Mucosa of gallbladder (tissue), 1 donor: Measurements from ENCODE around the gene EPG5. TPM values are rescaled to one million over a fixed set of nuclear protein-coding genes. Genes with fewer than 3 reads are reported as not detected.
"Not testable (repeated sequence)": the region's sequence is repeated elsewhere in the genome, so short reads cannot be mapped to it uniquely, and the experiment has no call there.

ENCODE experiments used
- DNase-seq: peaks from one replicate; pipeline ENCODE4 v3.0.0-alpha.2; 2020; ENCODE audit warnings: low spot score
- total RNA-seq: library from RNA; stranded (reverse); gene quantifications from one replicate; pipeline ENCODE4 v1.2.1, GENCODE V29; 2021
- donor health status: DM: no; HTN: no; CAD: no.

Gene EPG5
- 25.7 TPM for total RNA-seq

- peak; percentile 97 for DNase-seq
These were observed at the start of gene EPG5 for GRCh38 chr18:45967007-45967706. Gene EPG5 (minus strand): TSS chr18:45967329. CDS start chr18:45967239, 90 bp downstream.

DNA sequence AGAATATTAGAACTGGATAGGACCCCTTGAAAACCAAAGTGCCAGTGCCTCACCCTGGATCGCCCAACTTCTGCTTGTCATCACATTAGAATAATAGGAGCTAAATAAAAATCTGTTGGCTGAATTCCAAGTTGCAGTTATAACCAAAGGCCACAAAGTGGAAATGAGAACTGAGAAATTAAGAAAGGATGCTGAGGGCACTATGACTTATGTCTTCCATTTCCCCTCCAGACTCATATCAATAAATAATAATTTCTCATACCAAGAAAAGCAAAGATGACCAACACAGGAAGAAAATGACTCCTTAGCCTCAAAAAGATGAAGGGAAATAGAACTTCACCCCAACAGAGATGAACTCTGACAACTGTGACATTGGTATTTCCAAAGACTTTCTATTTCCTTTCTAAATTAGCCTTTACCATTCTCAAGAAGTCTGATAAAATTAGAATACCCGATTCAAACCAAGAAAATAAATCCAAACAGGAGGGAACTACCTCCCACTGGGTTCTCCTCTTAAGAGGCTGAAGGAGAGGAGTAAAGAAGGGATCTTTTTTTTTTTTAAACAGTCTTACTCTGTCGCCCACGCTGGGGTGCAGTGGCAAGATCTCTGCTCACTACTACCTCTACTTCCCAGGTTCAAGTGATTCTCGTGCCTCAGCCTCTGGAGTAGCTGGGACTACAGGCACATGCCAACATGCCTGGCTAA lies 46.5 kb upstream of the EPG5 start:
- no peak for DNase-seq

DNA sequence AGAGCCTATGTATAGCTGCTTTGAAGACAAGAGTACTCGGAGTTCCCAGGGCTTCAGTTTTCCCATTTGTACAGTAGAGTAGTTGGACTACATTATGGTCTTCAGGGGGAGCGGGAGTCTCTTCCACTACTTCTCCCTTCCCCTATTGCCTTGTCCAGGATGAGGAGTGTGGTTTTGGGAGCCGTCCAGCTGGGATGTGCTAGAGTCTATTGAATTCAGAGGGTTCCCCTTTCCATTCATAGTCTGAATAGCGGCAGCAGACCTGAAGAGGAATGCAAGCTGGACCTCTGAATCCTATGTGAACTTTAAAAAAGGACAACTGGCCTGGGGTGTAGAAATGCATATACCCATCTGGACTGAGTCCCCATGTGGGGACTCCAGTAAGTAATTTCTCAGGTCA lies 43.5 kb upstream of the EPG5 start:
- no peak for DNase-seq

DNA sequence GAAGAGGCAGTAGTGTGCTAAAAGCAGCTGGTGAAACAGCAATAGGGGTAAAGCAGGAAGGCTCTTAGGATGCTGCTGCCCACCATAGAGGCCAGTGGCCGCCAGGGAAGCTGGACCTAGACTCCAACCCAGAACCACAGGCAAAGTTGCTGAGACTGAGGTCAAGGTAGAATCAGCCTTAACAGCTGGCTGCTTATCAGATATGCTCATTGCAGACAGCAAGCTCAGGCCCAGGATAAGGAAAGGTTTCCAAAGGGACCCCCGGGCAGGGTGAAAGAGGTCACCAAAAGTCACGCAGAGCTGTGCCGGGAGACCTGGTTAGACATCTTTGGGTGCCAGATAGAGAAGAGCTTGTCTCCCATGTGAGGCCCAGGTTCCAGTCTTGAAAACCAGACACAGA lies 42.9 kb upstream of the EPG5 start:
- DNase-seq, result no peak

DNA sequence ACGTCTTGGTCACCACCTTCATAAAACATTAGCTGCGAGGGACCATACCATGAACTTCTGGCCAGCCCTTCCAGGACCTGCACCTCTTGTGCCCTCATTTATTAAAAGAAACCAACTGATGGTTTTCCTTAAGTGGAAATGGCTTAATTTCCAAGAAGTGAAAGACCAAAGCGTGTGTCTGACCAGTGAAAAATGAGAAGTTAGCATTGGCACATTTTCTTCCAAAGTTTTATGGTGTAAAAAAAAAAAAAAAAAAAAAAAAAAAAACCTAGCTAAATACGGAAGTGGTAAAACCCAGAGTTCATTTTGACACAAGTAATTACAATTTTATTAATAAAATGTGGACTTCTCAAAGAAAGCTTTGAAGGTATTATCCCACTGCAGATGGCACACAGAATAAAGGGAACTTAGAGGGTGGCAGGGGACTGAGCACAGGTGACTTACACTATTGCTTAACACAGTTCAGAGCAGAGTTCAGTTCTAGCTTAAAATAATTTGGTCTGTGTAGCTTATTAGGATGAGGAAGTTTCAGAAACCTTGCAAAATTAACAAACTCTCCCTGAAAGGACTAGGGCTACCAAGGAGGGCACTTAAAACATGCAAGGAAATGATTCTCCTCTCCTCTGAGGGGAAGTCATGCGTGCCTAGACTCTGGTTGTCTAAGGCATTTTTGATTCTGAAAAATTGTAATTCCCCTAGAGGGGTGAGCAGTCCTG lies 42.2 kb upstream of the EPG5 start:
- DNase-seq, result no peak

DNA sequence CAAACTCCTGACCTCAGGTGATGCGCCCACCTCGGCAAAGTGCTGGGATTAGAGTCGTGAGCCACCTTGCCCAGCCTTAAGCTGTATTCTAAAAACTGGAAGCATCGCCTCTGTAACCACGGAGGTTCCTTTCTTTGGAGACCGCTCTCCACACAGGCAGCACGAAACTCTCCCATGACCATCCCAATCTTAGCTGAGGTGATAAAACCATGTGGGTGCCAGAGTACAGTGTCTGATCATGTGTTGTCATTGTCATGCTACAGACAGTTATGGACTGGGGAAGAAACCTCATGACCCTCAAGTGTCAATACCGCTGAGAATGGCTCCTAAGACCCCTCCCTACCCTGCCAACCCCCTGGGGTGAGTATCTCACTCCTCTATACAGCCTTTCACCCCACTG lies 41.4 kb upstream of the EPG5 start:
- DNase-seq, result no peak

DNA sequence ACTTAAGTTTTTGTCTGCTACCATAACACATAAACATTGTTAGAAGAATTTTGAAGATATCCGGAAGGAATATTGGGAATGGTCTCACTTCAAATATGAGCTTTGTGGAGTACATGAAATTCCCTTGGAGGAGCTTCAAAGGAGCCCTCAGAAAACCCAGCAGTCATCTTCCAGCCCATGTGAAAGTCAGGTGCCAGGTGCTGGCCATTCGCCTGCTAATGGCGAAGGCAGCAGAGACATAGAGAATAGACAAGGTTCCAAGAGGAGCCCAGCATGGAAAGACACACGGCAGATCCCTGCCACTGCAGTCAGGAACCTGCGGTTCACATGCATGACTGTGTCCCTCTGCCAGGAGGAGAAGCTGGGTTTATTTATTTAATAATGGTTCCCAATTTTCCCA lies 40.0 kb upstream of the EPG5 start:
- no peak for DNase-seq

GRCh38 chr18:46002934-46003333 lies 35.8 kb upstream of the EPG5 start:
- DNase-seq, result no peak

DNA sequence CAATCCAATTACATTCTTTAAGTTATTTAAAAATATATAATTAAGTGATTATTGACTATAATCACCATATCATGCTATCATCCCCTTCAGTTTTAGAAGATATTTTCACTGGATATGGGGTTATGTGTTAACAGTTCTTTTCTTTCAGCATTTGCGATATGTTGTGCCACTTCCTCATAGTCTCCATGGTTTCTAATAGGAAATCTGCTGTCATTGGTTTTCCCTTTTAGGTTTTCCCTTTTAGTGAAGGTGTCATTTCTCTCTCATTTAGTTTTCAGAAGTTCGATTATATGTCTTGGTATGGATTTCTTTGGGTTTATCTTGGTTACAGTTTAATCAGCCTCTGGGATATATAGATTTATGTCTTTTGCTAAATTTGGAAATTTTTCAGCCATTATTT lies 34.8 kb upstream of the EPG5 start:
- no peak for DNase-seq

- DNase-seq, result no peak
These were observed 33.9 kb upstream of the EPG5 start for GRCh38 chr18:46001074-46001473.

GRCh38 chr18:45999536-45999935 lies 32.4 kb upstream of the EPG5 start:
- no peak for DNase-seq

- no peak for DNase-seq
These were observed 31.1 kb upstream of the EPG5 start for GRCh38 chr18:45998244-45998643.

DNA sequence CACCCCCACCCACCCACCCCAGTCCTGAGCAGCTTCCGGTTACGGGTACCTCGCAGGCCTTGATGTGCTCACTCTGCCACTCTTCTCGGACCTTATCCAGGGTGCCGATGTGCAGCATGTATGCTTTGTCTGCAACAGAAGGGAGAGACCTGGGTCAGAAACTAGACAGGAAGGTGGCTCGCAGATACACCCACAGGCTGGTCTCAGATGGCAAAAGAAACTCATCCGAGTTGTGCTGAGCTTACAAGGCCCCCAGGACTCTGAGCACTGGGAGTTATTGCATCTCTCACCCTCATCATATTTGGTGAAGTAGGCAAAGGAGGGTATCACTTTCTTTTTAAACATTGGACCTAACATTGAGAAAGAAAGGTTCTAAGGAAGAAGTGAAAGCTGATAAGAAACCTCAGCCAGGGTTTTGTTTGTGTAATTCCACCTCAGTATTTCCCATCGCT lies 30.6 kb upstream of the EPG5 start:
- DNase-seq, result no peak

GRCh38 chr18:45995461-45995860 lies 28.3 kb upstream of the EPG5 start:
- no peak for DNase-seq

GRCh38 chr18:45993438-45993837 lies 26.3 kb upstream of the EPG5 start:
- DNase-seq, result no peak

DNA sequence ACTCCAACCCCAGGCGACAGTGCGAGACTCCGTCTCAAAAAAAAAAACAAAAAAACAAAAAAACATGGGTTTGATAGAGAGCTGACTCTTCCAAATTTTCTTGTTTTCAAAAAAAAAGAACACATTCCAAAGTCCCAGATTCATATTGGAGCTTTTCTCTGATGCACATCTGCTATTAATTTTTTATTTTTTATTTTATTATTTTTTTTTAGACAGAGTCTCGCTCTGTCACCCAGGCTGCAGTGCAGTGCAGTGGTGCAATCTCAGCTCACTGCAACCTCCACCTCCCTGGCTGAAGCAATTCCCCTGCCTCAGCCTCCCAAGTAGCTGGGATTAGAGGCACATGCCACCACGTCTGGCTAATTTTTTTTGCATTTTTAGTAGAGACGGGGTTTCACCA lies 25.4 kb upstream of the EPG5 start:
- not testable (repeated sequence) for DNase-seq

DNA sequence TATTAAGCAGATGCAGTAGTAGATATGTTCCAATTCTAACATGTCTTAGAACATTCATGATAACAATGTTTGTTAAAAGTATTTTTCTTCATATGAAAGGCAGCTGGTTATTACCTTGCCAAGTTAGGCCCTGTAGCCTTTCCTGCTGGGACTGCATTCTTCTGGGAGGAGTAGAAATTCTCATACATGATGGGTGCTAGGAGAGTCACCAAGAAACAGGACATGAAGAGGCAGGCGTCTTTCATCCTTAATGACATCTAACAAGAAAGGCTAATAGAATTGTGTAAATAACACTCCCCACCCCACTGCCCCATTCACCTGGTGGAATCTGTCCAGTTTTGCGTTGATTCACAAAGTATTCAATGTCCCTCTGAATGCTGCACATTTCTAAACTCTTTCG lies 24.7 kb upstream of the EPG5 start:
- no peak for DNase-seq

GRCh38 chr18:45984546-45985235 lies 17.6 kb upstream of the EPG5 start:
- DNase-seq, result no peak

DNA sequence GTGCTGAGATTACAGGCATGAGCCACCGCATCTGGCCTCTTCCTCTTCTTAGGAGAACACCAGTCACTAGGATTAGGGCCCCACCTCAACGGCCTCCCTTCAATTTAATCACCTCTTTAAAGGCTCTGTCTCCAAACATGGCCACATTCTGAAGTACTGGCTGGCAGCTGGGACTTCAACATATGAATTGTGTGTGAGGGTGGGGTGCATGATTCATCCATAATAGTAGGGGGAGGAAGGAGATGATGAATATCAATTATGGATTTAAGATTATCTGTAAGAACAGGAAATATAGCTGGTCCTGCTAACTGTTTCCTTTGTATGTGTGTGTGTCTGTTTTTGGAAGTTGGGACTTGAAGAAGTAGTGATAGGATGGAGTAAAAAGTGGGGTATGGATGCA lies 14.7 kb upstream of the EPG5 start:
- no peak for DNase-seq

- DNase-seq, result no peak
These were observed 13.1 kb upstream of the EPG5 start for GRCh38 chr18:45980229-45980628.

DNA sequence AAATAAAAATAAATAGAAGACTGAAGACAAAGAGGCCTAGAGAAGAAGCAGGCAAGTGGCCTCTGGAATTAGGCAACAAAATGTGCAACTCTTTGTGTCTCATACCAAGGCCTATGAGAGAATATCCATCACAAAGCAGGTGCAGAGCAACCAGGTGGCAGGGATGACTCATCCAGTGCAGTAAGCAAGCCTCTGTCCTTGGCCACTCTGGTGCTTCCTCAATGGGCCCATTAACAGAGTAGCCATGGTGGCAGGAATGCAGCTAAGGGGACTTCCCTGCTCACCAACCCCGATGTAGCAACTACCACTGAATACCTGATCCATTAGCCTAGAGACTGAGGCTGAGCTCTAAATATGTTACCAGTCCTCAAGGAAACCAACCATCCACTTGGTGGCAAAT lies 11.0 kb upstream of the EPG5 start:
- no peak for DNase-seq

DNA sequence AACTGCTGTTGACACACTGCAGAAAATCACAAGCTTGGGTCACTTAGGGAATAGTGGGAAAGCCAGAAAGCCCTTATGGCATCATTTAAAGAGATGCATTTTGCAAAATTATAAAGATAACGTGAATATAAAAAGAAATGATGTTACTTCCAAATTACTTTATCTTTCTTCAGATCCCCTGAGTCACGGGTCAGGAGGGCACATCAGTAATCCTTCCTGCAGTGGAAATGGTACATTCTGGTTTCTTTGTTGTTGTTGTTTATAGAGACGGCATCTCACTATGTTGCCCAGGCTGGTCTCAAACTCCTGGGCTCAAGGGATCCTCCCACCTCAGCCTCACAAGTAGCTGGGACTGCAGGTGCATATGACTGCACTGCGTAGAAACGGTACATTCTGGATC lies 9.8 kb upstream of the EPG5 start:
- no peak for DNase-seq
